Measurements from ENCODE around the gene DUSP23.

Gene DUSP23

DNA sequence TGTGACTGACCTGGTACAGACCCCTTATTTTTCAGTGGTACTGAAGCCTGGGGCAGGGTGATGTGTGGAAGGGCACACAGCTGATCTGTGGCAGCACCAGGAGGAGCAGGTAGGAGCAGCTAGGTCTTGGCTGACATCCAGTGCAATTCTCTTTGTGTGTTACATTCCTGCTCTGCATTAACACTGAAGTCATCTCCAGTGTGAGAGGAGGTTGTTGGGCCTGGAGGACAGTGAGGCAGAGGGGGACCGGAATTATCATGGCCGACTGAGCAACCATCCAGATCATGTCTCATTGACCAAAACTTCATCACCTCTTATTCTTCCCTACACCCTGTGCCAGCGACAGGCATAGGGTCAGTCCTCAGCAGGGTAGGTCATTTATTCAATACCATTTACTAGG is 47.4 kb downstream of the DUSP23 start:
- no peak for DNase-seq (ENCODE audit: low spot score)

DNA sequence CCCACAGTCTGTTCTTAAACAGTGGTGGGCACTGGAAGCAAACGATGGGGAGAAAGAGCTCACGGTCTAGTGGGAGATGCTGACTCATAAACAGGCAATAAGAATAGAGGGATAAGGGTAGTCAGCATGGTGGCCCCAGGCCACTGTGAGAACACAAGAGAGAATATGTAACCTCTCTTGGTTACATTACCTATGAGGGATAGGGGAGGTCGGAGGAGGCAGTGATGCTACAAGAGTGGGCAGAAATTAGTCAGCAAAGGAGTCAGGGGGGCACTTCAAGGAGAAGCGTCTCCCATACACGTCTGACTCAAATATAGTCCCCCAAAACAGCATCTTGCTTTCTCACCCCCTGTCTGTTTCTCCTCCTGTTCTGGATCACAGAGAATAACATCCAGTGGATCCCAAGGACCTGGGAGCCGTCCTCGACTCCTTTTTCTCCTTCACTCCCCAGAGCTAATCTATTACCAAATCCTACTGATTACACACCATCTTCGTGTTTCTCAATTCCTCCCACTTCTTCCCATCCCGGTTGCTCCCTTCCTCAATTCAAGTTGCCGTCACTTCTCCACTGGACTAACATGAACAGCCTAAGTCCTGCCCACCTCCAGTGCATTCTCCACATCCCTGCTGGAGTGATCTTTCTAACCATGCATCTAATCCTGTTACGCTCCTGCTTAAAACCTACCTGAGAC is 48.0 kb downstream of the DUSP23 start:
- no peak for DNase-seq (ENCODE audit: low spot score)

GRCh38 chr1:159829273-159829634 is 48.5 kb downstream of the DUSP23 start:
- no peak for DNase-seq (ENCODE audit: low spot score)

GRCh38 chr1:159829822-159830465 is 49.2 kb downstream of the DUSP23 start:
- no peak for DNase-seq (ENCODE audit: low spot score)

- DNase-seq (ENCODE audit: low spot score): no peak
Observed at GRCh38 chr1:159830722-159831121, 50.0 kb downstream of the DUSP23 start.

DNA sequence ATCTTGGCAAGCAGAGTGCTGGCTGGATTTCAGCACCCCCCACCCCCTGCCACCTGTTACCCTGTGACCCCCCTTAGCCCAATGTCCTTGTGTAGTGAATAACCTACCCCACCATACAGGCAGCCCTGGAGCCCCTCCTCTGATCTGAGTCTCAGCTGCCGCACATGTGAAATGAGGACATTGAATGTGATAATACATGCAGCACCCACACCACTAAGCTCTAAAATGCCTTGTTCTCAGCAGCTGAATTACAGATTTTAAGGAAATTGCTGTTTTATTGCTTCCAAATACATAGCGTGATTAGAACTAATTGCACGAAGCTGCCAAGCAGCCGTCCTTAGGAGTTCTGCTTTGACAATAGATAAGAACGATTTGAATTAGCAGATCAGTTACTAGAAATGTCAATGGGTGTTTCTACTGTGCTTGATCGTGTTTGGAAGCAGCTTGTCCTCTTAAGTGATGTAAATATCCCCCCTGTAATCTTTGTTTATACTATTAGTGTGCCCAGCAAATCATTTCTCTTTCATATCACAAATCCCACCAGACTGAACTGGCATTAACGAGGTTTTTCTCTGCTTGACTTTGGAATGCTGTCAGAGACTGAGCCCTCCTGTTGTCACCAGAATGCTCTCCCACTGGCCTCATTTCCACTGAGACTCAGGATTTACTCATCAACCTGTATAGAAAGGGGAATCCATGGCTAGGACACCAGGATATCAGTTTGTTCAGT is 50.8 kb downstream of the DUSP23 start:
- DNase-seq (ENCODE audit: low spot score): no peak

All from CD4-positive, alpha-beta T cell treated with Interleukin-6 at 100 ng/mL for 8 hours (primary cell).